H9 (cell line): ENCODE data around the gene CFAP61. TPM values are rescaled to one million over a fixed set of nuclear protein-coding genes. Genes with fewer than 3 reads are reported as not detected.

Experiments
- DNase-seq: peaks from one replicate; pipeline ENCODE4 v3.0.0-alpha.2; 2017
- H2AFZ ChIP-seq: one replicate; pipeline ENCODE4 v1.6.1; 2013; ENCODE audit warnings: mild to moderate bottlenecking, low read length, control low read depth, moderate library complexity
- H2AK5ac ChIP-seq: 2 replicates; pipeline ENCODE4 v1.6.1; 2013; ENCODE audit warnings: low read length, control low read depth, mixed read lengths; ENCODE audit not compliant: insufficient read length
- H2BK120ac ChIP-seq: one replicate; pipeline ENCODE4 v1.6.1; 2013; ENCODE audit warnings: low read depth, mild to moderate bottlenecking, low read length, control low read depth, inconsistent platforms; ENCODE audit not compliant: poor library complexity, severe bottlenecking
- H2BK12ac ChIP-seq: 2 replicates; pipeline ENCODE4 v1.6.1; 2013; ENCODE audit warnings: low read length, control low read depth, mixed read lengths, low read depth; ENCODE audit not compliant: insufficient read length
- H2BK15ac ChIP-seq: 2 replicates; pipeline ENCODE4 v1.6.1; 2013; ENCODE audit warnings: low read depth, low read length, control low read depth
- H2BK20ac ChIP-seq: one replicate; pipeline ENCODE4 v1.6.1; 2013; ENCODE audit warnings: low read depth, mild to moderate bottlenecking, low read length, control low read depth, inconsistent platforms; ENCODE audit not compliant: poor library complexity, severe bottlenecking
- H2BK5ac ChIP-seq: 2 replicates; pipeline ENCODE4 v1.6.1; 2013; ENCODE audit warnings: low read length, control low read depth, mixed read lengths; ENCODE audit not compliant: insufficient read length
- H3K14ac ChIP-seq: 2 replicates; pipeline ENCODE4 v1.6.1; 2013; ENCODE audit warnings: low read length, control low read depth; ENCODE audit not compliant: insufficient read depth
- H3K18ac ChIP-seq: 2 replicates; pipeline ENCODE4 v1.6.1; 2013; ENCODE audit warnings: low read depth, mild to moderate bottlenecking, mixed read lengths, low read length, control low read depth; ENCODE audit not compliant: insufficient read length
- H3K23ac ChIP-seq: 2 replicates; pipeline ENCODE4 v1.6.1; 2013; ENCODE audit warnings: low read length, control low read depth, mixed read lengths, low read depth; ENCODE audit not compliant: insufficient read length
- H3K23me2 ChIP-seq: 2 replicates; pipeline ENCODE4 v1.6.1; 2013; ENCODE audit warnings: low read depth, mild to moderate bottlenecking, mixed read lengths, low read length, control low read depth; ENCODE audit not compliant: insufficient read length, poor library complexity, severe bottlenecking
- H3K27ac ChIP-seq: 2 replicates; pipeline ENCODE4 v1.5.1; 2013; ENCODE audit warnings: low read length, control low read depth, mixed read lengths, low read depth; ENCODE audit not compliant: insufficient read length
- H3K27me3 ChIP-seq: 2 replicates; pipeline ENCODE4 v1.6.1; 2013; ENCODE audit warnings: low read length, control low read depth, inconsistent platforms; ENCODE audit not compliant: insufficient read depth
- H3K4ac ChIP-seq: 2 replicates; pipeline ENCODE4 v1.6.1; 2013; ENCODE audit warnings: low read depth, mild to moderate bottlenecking, control low read depth, inconsistent platforms, low read length, moderate library complexity
- H3K4me1 ChIP-seq: 2 replicates; pipeline ENCODE4 v1.6.1; 2013; ENCODE audit warnings: low read length, control low read depth, inconsistent platforms; ENCODE audit not compliant: insufficient read depth
- H3K4me2 ChIP-seq: 2 replicates; pipeline ENCODE4 v1.6.1; 2013; ENCODE audit warnings: low read length, control low read depth, mixed read lengths; ENCODE audit not compliant: insufficient read length, insufficient read depth
- H3K56ac ChIP-seq: 2 replicates; pipeline ENCODE4 v1.6.1; 2013; ENCODE audit warnings: low read depth, mild to moderate bottlenecking, mixed read lengths, low read length, control low read depth; ENCODE audit not compliant: insufficient read length
- H3K79me1 ChIP-seq: 2 replicates; pipeline ENCODE4 v1.6.1; 2013; ENCODE audit warnings: low read depth, mild to moderate bottlenecking, moderate library complexity, low read length, control low read depth, inconsistent platforms; ENCODE audit not compliant: insufficient read depth, poor library complexity, severe bottlenecking
- H3K79me2 ChIP-seq: 2 replicates; pipeline ENCODE4 v1.6.1; 2013; ENCODE audit warnings: low read length, control low read depth, inconsistent platforms; ENCODE audit not compliant: insufficient read depth
- H3K9ac ChIP-seq: 2 replicates; pipeline ENCODE4 v1.6.1; 2013; ENCODE audit warnings: low read length, control low read depth, mixed read lengths; ENCODE audit not compliant: insufficient read length; ENCODE audit errors: extremely low read depth
- H3K9me3 ChIP-seq: one replicate; pipeline ENCODE4 v1.6.1; 2013; ENCODE audit warnings: low read depth, low read length, inconsistent platforms; ENCODE audit not compliant: control insufficient read depth
- H3T11ph ChIP-seq: one replicate; pipeline ENCODE4 v1.6.1; 2013; ENCODE audit warnings: mild to moderate bottlenecking, low read length, control low read depth, inconsistent platforms
- H4K20me1 ChIP-seq: one replicate; pipeline ENCODE4 v1.6.1; 2013; ENCODE audit not compliant: control insufficient read depth, insufficient read length, insufficient read depth
- H4K5ac ChIP-seq: 2 replicates; pipeline ENCODE4 v1.6.1; 2013; ENCODE audit warnings: low read depth, mild to moderate bottlenecking, mixed read lengths, low read length, control low read depth; ENCODE audit not compliant: insufficient read length
- H4K8ac ChIP-seq: replicated peaks from 2 replicates; pipeline ENCODE4 v1.6.1; 2013; ENCODE audit warnings: low read length, control low read depth, mixed read lengths, low read depth; ENCODE audit not compliant: insufficient read length
- H4K91ac ChIP-seq: 2 replicates; pipeline ENCODE4 v1.6.1; 2013; ENCODE audit warnings: low read depth, mild to moderate bottlenecking, moderate library complexity, mixed read lengths, low read length, control low read depth; ENCODE audit not compliant: insufficient read length
- H3K27ac Mint-ChIP-seq, 3 experiments: 2 replicates in 2 of 3; 3 replicates in 1 of 3; pipeline ENCODE4 v1.8.0; 2020 to 2021; ENCODE audit warnings: mixed read lengths in 3 of 3, mild to moderate bottlenecking in 1 of 3, moderate library complexity in 1 of 3
- H3K27me3 Mint-ChIP-seq: 2 replicates; pipeline ENCODE4 v1.8.0; 2021; ENCODE audit warnings: low read depth, mild to moderate bottlenecking, moderate library complexity, mixed read lengths
- H3K36me3 Mint-ChIP-seq, 3 experiments: 2 replicates in 2 of 3; 3 replicates in 1 of 3; pipeline ENCODE4 v1.8.0; 2020 to 2021; ENCODE audit warnings: low read depth in 3 of 3, mixed read lengths in 3 of 3; ENCODE audit not compliant: insufficient read depth in 1 of 3
- H3K4me1 Mint-ChIP-seq, 2 experiments: 2 replicates each; pipeline ENCODE4 v1.8.0; 2020; ENCODE audit warnings: mixed read lengths in 2 of 2
- H3K4me3 Mint-ChIP-seq, 2 experiments: 2 replicates in 1 of 2; 3 replicates in 1 of 2; pipeline ENCODE4 v1.8.0; 2020 to 2021; ENCODE audit warnings: mild to moderate bottlenecking in 2 of 2, mixed read lengths in 2 of 2, moderate library complexity in 1 of 2
- H3K9me3 Mint-ChIP-seq, 2 experiments: 2 replicates in 1 of 2; 3 replicates in 1 of 2; pipeline ENCODE4 v1.8.0; 2020; ENCODE audit warnings: mild to moderate bottlenecking in 2 of 2, mixed read lengths in 2 of 2, moderate library complexity in 1 of 2
- WGBS: extraction: QIAGEN DNeasy Blood & Tissue Kit; methylation state at CpG from one replicate; pipeline ENCODE4 v1.1.7; 2013; ENCODE audit warnings: missing lambda C conversion rate, low lambda C conversion rate, mixed read lengths; ENCODE audit not compliant: insufficient read length; ENCODE audit errors: extremely low coverage; 5-methylcytosine and 5-hydroxymethylcytosine counted together
- total RNA-seq: library from RNA; stranded (reverse); gene quantifications from 2 replicates; pipeline ENCODE4 v1.2.1, GENCODE V29; 2021
- TF ChIP-seq, protein P1 (sequence below): fragments of 200-600 bp; sonication (generic); conservative IDR thresholded peaks from 3 replicates; pipeline ENCODE4 v1.8.0; 2021; ENCODE audit warnings: antibody characterized with exemption, mild to moderate bottlenecking

CFAP61 gene
- total RNA-seq, 1 experiment from 2014 or later = 0.44 TPM

DNA sequence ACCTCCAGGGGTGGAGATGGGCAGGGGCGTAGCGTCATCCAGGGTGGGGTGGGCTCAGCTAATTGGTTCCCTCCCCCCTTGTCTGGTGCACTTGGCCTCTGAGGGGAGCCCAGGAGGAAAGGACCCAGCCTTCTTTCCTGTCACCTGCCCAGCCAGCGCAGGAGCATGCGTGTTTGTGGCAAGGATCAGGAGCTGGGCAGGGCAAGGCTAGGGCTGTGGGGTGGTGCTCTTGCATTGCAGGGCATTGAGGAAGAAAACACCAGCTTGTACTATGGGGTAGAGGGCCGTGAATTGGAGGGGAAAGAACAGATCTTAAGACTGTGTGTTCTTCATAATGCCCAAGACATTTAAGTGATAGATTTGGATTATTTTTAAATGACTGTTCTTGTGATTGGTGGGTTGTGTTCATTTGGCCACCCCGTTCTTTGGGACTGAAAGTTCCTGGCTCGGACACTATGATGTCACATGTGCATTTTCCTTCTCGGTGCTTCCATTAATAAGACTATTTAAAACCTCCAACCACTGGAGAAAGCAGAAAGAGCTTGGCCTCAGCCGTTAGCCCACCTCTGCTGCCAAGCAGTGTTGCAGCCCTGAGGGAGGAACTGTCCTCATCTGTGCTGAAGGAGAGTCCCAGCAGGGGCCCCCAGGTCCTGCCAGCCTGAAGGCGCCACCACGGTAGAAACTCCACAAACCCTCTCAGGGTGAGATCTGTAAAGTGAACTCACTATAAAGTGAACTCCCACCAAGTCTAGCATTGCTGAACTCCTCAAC is 179.4 kb downstream of the CFAP61 start:
- no peak overlapping the region for H4K8ac ChIP-seq
- H3K79me1 ChIP-seq = no peaks in the 10 kb centered on the region
- H3K4me3 Mint-ChIP-seq = no peak overlapping the region
- peaks cover 0 to under 1% (median 0%) of the 10 kb centered on the region in 3 experiments; a peak in 2 of 7 replicates for H3K36me3 Mint-ChIP-seq
- no CpG with 5 or more reads among the region's 11 CpGs for WGBS
- H2AK5ac ChIP-seq = no peak overlapping the region
- H4K5ac ChIP-seq = no peak overlapping the region
- H3K4ac ChIP-seq = no peak overlapping the region; the same call in 1 of the 2 replicates
- H3K9me3 ChIP-seq = no peaks in the 10 kb centered on the region
- no peaks in the 10 kb centered on the region for H4K20me1 ChIP-seq
- H3K9me3 Mint-ChIP-seq = peaks cover 0 to 4% of the 10 kb centered on the region in 2 experiments; a peak in 3 of 5 replicates
- TF ChIP-seq, protein P1, sequence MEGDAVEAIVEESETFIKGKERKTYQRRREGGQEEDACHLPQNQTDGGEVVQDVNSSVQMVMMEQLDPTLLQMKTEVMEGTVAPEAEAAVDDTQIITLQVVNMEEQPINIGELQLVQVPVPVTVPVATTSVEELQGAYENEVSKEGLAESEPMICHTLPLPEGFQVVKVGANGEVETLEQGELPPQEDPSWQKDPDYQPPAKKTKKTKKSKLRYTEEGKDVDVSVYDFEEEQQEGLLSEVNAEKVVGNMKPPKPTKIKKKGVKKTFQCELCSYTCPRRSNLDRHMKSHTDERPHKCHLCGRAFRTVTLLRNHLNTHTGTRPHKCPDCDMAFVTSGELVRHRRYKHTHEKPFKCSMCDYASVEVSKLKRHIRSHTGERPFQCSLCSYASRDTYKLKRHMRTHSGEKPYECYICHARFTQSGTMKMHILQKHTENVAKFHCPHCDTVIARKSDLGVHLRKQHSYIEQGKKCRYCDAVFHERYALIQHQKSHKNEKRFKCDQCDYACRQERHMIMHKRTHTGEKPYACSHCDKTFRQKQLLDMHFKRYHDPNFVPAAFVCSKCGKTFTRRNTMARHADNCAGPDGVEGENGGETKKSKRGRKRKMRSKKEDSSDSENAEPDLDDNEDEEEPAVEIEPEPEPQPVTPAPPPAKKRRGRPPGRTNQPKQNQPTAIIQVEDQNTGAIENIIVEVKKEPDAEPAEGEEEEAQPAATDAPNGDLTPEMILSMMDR = no peak
- H3K18ac ChIP-seq = no peak overlapping the region
- H3K56ac ChIP-seq = no peak overlapping the region
- H2BK15ac ChIP-seq = no peak overlapping the region
- H3K27ac ChIP-seq = no peak overlapping the region
- no peak overlapping the region for H2AFZ ChIP-seq
- no peak overlapping the region for H4K91ac ChIP-seq
- H3K4me1 Mint-ChIP-seq = peaks cover 2 to 4% of the 10 kb centered on the region in 2 experiments; a peak in 3 of 4 replicates
- H3K4me2 ChIP-seq = no peak overlapping the region
- no peak overlapping the region for H2BK12ac ChIP-seq
- no peaks in the 10 kb centered on the region for H3K4me1 ChIP-seq
- peak overlapping the region in 1 of 3 experiments; percentile 11; a peak in 2 of 7 replicates for H3K27ac Mint-ChIP-seq
- no peaks in the 10 kb centered on the region for H3K23me2 ChIP-seq
- H3K9ac ChIP-seq = no peak overlapping the region
- H2BK20ac ChIP-seq = no peak overlapping the region
- H3K27me3 ChIP-seq = no peaks in the 10 kb centered on the region
- H3K23ac ChIP-seq = no peak overlapping the region
- DNase-seq = no peak
- no peak overlapping the region for H2BK5ac ChIP-seq
- no peak overlapping the region for H3T11ph ChIP-seq
- H3K79me2 ChIP-seq = no peaks in the 10 kb centered on the region
- H2BK120ac ChIP-seq = no peak overlapping the region
- H3K27me3 Mint-ChIP-seq = peaks cover 4% of the 10 kb centered on the region; the same call in 1 of the 2 replicates
- H3K14ac ChIP-seq = no peak overlapping the region
